GM12891 (cell line): ENCODE data around the gene FAM193A.

ENCODE experiments used
- POLR2A ChIP-seq: IDR thresholded peaks from 2 replicates; pipeline ENCODE4 v1.6.1; 2011; ENCODE audit warnings: low read depth, low read length, control low read depth
- POLR2AphosphoS5 ChIP-seq: IDR thresholded peaks from 2 replicates; pipeline ENCODE4 v1.6.1; 2011; ENCODE audit warnings: low read depth, low read length, control low read depth
- SPI1 ChIP-seq: IDR thresholded peaks from 2 replicates; pipeline ENCODE4 v1.6.1; 2011; ENCODE audit warnings: low read depth, low read length, control low read depth
- TAF1 ChIP-seq: IDR thresholded peaks from 2 replicates; pipeline ENCODE4 v1.6.1; 2011; ENCODE audit warnings: low read depth, low read length, control low read depth

- no peak for TF ChIP-seq SPI1
- TF ChIP-seq POLR2AphosphoS5: no peak
- no peak for TF ChIP-seq TAF1
- TF ChIP-seq POLR2A: peak; percentile 38; the same call in 1 of the 2 replicates
Measured at GRCh38 chr4:2536193-2537010, at the start of gene FAM193A.
